Stimulated activated naive CD8-positive, alpha-beta T cell treated with anti-CD3 and anti-CD28 coated beads, Interleukin-15, amount 100 ng/mL, for 72 hours (primary cell): Measurements from ENCODE around the gene DNAJC27.
A peak's percentile ranks its signal among the peaks of the same experiment; 100 is the strongest.

Experiments
- ATAC-seq: fragments of 150-1000 bp; cut with Tn5 transposase; 2 replicates; pipeline ENCODE4 v1.10.0; 2021; ENCODE audit warnings: mild to moderate bottlenecking, moderate library complexity
- DNase-seq, 2 donors: peaks; one replicate each; pipeline ENCODE4 v3.0.0; 2021 to 2022
- H3K27ac Mint-ChIP-seq, 2 donors: one replicate each; pipeline ENCODE4 v1.8.0; 2022; ENCODE audit warnings: mild to moderate bottlenecking in 2 of 2, mixed read lengths in 2 of 2, moderate library complexity in 2 of 2
- H3K27me3 Mint-ChIP-seq: one replicate; pipeline ENCODE4 v1.8.0; 2022; ENCODE audit warnings: mixed read lengths
- H3K4me1 Mint-ChIP-seq: one replicate; pipeline ENCODE4 v1.8.0; 2022; ENCODE audit warnings: mild to moderate bottlenecking, mixed read lengths
- H3K4me3 Mint-ChIP-seq, 2 donors: one replicate each; pipeline ENCODE4 v1.8.0; 2022; ENCODE audit warnings: mild to moderate bottlenecking in 2 of 2, mixed read lengths in 2 of 2, moderate library complexity in 1 of 2
- H3K9me3 Mint-ChIP-seq, 2 donors: one replicate each; pipeline ENCODE4 v1.8.0; 2022; ENCODE audit warnings: mixed read lengths in 2 of 2

DNAJC27 gene

GRCh38 chr2:24910245-24910644 is 61.5 kb downstream of the DNAJC27 start:
- Mint-ChIP-seq H3K4me3 (no peak overlapping the region), H3K27ac (no peak overlapping the region), H3K4me1 (peaks cover 46% of the 10 kb centered on the region), H3K27me3 (no peaks in the 10 kb centered on the region), H3K9me3 (no peaks in the 10 kb centered on the region)
- DNase-seq (no peak), ATAC-seq (no peak)

DNA sequence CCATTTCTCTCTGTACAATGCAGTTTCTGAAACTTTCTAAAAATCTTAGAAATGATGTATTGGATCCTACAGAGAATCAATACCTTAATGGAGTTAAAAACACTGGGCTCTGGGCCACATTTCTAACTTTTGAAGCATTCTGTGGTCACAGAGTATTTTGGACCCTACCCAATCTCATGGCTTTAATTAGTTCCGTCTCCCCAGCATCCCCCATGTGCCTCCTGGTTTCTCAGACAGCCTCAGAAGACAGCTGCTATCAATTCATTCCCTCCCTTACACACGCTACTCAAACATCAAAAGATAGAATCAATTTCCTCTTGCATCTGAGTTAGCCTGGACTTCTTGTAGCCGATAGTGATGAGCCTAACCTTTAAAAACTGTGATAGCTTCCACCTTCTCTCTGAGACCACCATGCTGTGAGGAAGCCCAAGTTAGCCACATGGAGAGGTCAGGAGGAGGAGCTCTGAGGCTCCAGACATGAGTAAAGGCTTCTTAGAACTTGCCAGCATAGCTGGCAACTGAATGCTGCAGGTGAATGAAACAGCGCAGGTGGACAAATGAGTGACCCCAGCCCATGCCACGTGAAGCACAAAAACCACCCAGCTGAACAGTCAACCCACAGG is 62.1 kb downstream of the DNAJC27 start:
- peaks cover 41% of the 10 kb centered on the region for H3K4me1 Mint-ChIP-seq
- no peaks in the 10 kb centered on the region for H3K9me3 Mint-ChIP-seq
- DNase-seq, result no peak
- no peak overlapping the region for H3K4me3 Mint-ChIP-seq
- ATAC-seq, result no peak
- H3K27ac Mint-ChIP-seq, result no peak overlapping the region
- no peaks in the 10 kb centered on the region for H3K27me3 Mint-ChIP-seq

- no peak for ATAC-seq
- peaks cover 35% of the 10 kb centered on the region for H3K4me1 Mint-ChIP-seq
- no peak overlapping the region for H3K4me3 Mint-ChIP-seq
- no peak overlapping the region for H3K27ac Mint-ChIP-seq
- no peaks in the 10 kb centered on the region for H3K9me3 Mint-ChIP-seq
- no peak for DNase-seq
- H3K27me3 Mint-ChIP-seq, result no peaks in the 10 kb centered on the region
Observed at GRCh38 chr2:24908461-24908901, 63.3 kb downstream of the DNAJC27 start.

DNA sequence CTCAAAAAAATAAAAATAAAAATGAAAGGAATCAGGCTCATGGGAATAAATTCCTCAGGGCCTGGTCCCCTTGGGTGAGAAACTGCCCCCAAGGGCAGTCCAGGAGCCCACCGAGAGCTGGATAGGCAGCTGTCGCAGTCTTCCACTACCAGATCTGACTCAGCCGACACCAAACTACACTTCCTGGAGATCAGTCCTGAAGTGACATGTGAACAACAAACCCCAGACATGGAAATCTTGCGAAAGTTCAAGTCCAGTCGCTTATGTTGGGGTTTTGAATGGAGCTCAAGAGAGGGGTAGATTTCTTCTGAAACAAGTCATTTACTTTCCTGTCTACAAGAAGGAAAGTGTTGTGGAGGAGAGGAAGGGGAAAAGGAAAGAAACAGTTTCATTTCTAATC is 64.6 kb downstream of the DNAJC27 start:
- Mint-ChIP-seq H3K4me1 (peaks cover 26% of the 10 kb centered on the region), H3K27ac (peak overlapping the region in 1 of 2 donors; percentile 64), H3K4me3 (no peak overlapping the region), H3K9me3 (no peaks in the 10 kb centered on the region), H3K27me3 (no peaks in the 10 kb centered on the region)
- ATAC-seq (no peak), DNase-seq (no peak)

- DNase-seq, result no peak
- H3K27me3 Mint-ChIP-seq, result no peaks in the 10 kb centered on the region
- H3K9me3 Mint-ChIP-seq, result no peaks in the 10 kb centered on the region
- no peak overlapping the region for H3K4me3 Mint-ChIP-seq
- peak overlapping the region in 1 of 2 donors; percentile 78 for H3K27ac Mint-ChIP-seq
- peaks cover 22% of the 10 kb centered on the region for H3K4me1 Mint-ChIP-seq
- no peak for ATAC-seq
Observed at GRCh38 chr2:24906466-24906865, 65.3 kb downstream of the DNAJC27 start.

DNA sequence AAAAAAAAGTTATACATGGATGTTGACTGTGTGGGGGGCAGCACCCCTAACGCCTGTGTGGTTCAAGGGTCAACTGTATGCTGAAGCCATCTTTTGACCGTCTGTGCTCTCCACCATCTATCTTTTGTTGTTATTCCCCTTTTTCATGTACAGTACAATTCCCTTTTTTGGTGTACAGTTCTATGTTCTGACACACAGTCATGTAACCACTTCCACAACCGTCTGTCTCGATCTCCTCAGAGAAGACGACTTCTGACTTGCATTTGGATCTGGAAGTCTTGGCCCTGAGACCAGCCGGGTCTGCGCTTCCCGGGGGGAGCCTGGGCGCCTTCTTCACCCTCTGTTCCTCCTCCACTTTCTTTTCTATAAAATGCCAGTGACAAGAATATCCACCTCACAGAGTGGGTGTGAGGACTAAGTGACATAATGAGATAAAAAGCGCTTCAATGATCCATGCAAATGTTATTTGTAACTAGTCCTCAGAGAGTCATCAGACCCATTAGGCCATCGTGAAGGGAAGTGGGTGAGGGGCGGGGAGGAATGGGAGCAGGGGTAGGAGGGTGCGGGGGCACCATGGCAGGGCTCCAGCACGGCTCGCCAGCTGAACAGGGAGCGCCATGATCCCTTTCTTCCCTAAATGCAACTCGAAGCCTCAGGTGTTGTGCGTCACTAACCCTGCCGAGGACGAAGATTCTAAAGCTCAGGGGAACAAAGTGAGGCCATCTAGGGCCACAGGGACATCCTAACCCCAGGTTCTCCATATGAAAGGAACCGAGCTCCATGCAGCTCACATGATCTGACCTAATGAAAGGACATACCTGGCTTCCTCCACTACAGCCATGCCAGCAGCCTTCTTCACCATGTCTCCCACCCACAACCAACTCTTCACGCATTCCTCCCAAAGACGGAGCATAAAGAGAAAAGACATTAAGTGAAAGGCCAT is 68.3 kb downstream of the DNAJC27 start:
- Mint-ChIP-seq H3K27ac (no peak overlapping the region), H3K4me3 (no peak overlapping the region), H3K27me3 (no peaks in the 10 kb centered on the region), H3K9me3 (peaks cover 0 to 8% of the 10 kb centered on the region in 2 donors), H3K4me1 (peaks cover 13% of the 10 kb centered on the region)
- DNase-seq, result no peak
- no peak for ATAC-seq

GRCh38 chr2:24899361-24899910 is 72.3 kb downstream of the DNAJC27 start:
- DNase-seq (no peak), ATAC-seq (no peak)
- Mint-ChIP-seq H3K4me1 (peaks cover 5% of the 10 kb centered on the region), H3K9me3 (peaks cover 19 to 48% of the 10 kb centered on the region in 2 donors), H3K27ac (peak overlapping the region in 1 of 2 donors; percentile 76), H3K4me3 (no peak overlapping the region), H3K27me3 (no peaks in the 10 kb centered on the region)

- peaks cover 25 to 57% of the 10 kb centered on the region in 2 donors for H3K9me3 Mint-ChIP-seq
- H3K4me3 Mint-ChIP-seq, result no peak overlapping the region
- no peak for DNase-seq
- ATAC-seq, result no peak
- H3K27me3 Mint-ChIP-seq, result no peaks in the 10 kb centered on the region
- no peak overlapping the region for H3K27ac Mint-ChIP-seq
- no peaks in the 10 kb centered on the region for H3K4me1 Mint-ChIP-seq
Observed at GRCh38 chr2:24898122-24899109, 73.3 kb downstream of the DNAJC27 start.

GRCh38 chr2:24894750-24895149 is 77.0 kb downstream of the DNAJC27 start:
- DNase-seq, result no peak
- Mint-ChIP-seq H3K27me3 (no peaks in the 10 kb centered on the region), H3K4me3 (no peak overlapping the region), H3K4me1 (no peaks in the 10 kb centered on the region), H3K27ac (peak overlapping the region in 1 of 2 donors; percentile 28), H3K9me3 (peaks cover 28 to 69% of the 10 kb centered on the region in 2 donors)
- ATAC-seq, result no peak

GRCh38 chr2:24893934-24894333 is 77.8 kb downstream of the DNAJC27 start:
- Mint-ChIP-seq H3K9me3 (peaks cover 28 to 66% of the 10 kb centered on the region in 2 donors), H3K27ac (no peak overlapping the region), H3K4me3 (no peak overlapping the region), H3K27me3 (no peaks in the 10 kb centered on the region), H3K4me1 (no peaks in the 10 kb centered on the region)
- DNase-seq (no peak), ATAC-seq (no peak)
